Activated naive CD8-positive, alpha-beta T cell treated with anti-CD3 and anti-CD28 coated beads, Interleukin-2, amount 50 U/mL, for 16 hours (primary cell): ENCODE results near the gene NEDD4L.

ENCODE experiments used
- DNase-seq: peaks from one replicate; pipeline ENCODE4 v3.0.0-alpha.2; 2020; ENCODE audit warnings: low read depth, low spot score

NEDD4L gene

GRCh38 chr18:58232668-58233067, 188.6 kb downstream of the NEDD4L start:
- DNase-seq, result no peak

- no peak for DNase-seq
Measured at GRCh38 chr18:58234359-58234741, 190.3 kb downstream of the NEDD4L start.

GRCh38 chr18:58235001-58235436, 191.0 kb downstream of the NEDD4L start:
- DNase-seq, result no peak

- DNase-seq, result no peak
Measured at GRCh38 chr18:58239879-58240278, 195.9 kb downstream of the NEDD4L start.

- no peak for DNase-seq
Measured at GRCh38 chr18:58241026-58241679, 197.1 kb downstream of the NEDD4L start.

- no peak for DNase-seq
Measured at GRCh38 chr18:58241877-58242276, 197.9 kb downstream of the NEDD4L start.

GRCh38 chr18:58242435-58242834, 198.4 kb downstream of the NEDD4L start:
- DNase-seq, result no peak

GRCh38 chr18:58242968-58243367, 198.9 kb downstream of the NEDD4L start:
- no peak for DNase-seq

GRCh38 chr18:58243401-58243800, 199.4 kb downstream of the NEDD4L start:
- DNase-seq, result no peak

- no peak for DNase-seq
Measured at GRCh38 chr18:58247363-58247834, 203.4 kb downstream of the NEDD4L start.

GRCh38 chr18:58249712-58250111, 205.7 kb downstream of the NEDD4L start:
- no peak for DNase-seq

GRCh38 chr18:58251416-58251815, 207.4 kb downstream of the NEDD4L start:
- DNase-seq, result no peak

GRCh38 chr18:58252166-58252565, 208.1 kb downstream of the NEDD4L start:
- DNase-seq, result no peak

- DNase-seq, result no peak
Measured at GRCh38 chr18:58253318-58253717, 209.3 kb downstream of the NEDD4L start.

GRCh38 chr18:58253871-58254270, 209.8 kb downstream of the NEDD4L start:
- no peak for DNase-seq

GRCh38 chr18:58254873-58255511, 211.0 kb downstream of the NEDD4L start:
- no peak for DNase-seq

- no peak for DNase-seq
Measured at GRCh38 chr18:58255701-58256311, 211.8 kb downstream of the NEDD4L start.

- no peak for DNase-seq
Measured at GRCh38 chr18:58256316-58257080, 212.5 kb downstream of the NEDD4L start.

- DNase-seq, result no peak
Measured at GRCh38 chr18:58257461-58257860, 213.4 kb downstream of the NEDD4L start.

GRCh38 chr18:58258692-58259342, 214.8 kb downstream of the NEDD4L start:
- DNase-seq, result no peak

- DNase-seq, result no peak
Measured at GRCh38 chr18:58263055-58263957, 219.3 kb downstream of the NEDD4L start.
